PC-3 (cell line): ENCODE results near the gene FANCG.

Experiments used
- EZH2 ChIP-seq: fragments of 300-600 bp; sonication (generic); IDR thresholded peaks from one replicate; pipeline ENCODE4 v1.6.1; 2017; ENCODE audit warnings: antibody characterized with exemption, mild to moderate bottlenecking, low read length; ENCODE audit not compliant: unreplicated experiment
- EZH2phosphoT487 ChIP-seq: fragments of 300-600 bp; sonication (generic); IDR thresholded peaks from 2 replicates; pipeline ENCODE4 v1.6.1; 2018; ENCODE audit warnings: mild to moderate bottlenecking, antibody characterized with exemption, low read length, borderline replicate concordance
- TF ChIP-seq, protein P1 (sequence below): fragments of 300-600 bp; sonication (generic); conservative IDR thresholded peaks from 2 replicates; pipeline ENCODE4 v1.5.1; 2017; ENCODE audit warnings: antibody characterized with exemption, low read depth, mild to moderate bottlenecking, low read length

DNA sequence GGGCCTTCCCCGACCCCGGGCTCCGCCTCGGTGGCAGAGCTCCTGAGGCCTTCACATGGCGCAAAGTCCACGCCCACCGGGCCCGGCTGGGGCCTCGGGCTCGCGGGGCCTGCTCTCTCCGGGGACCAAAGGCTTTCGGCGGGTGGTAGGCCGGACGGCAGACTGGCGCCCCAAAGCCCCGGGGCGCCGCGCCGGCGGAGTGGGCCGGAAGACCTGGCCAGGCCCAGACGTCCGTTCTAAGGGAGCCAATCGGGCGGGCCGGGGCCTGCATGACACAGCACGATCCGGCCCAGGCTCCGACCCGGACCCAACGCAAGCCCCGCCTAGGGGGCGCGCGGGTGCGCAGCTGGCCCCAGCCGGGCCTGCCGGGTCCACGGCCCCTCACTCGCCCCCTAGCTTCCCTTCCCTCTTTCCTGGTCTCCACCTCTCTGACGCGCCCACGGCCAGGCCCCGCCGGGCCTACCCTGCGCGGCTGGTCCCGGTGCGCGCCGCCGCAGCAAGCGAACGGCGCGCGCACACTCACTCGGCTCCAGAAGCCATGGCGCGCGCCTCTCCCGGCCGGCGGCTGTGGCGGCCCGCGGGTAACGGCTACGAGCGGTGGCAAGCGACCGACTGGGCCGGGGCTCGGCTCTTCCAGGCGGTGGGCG is 7.8 kb downstream of the FANCG start:
- TF ChIP-seq, protein P1, sequence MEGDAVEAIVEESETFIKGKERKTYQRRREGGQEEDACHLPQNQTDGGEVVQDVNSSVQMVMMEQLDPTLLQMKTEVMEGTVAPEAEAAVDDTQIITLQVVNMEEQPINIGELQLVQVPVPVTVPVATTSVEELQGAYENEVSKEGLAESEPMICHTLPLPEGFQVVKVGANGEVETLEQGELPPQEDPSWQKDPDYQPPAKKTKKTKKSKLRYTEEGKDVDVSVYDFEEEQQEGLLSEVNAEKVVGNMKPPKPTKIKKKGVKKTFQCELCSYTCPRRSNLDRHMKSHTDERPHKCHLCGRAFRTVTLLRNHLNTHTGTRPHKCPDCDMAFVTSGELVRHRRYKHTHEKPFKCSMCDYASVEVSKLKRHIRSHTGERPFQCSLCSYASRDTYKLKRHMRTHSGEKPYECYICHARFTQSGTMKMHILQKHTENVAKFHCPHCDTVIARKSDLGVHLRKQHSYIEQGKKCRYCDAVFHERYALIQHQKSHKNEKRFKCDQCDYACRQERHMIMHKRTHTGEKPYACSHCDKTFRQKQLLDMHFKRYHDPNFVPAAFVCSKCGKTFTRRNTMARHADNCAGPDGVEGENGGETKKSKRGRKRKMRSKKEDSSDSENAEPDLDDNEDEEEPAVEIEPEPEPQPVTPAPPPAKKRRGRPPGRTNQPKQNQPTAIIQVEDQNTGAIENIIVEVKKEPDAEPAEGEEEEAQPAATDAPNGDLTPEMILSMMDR: no peak; the same call in 1 of the 2 replicates
- no peak for TF ChIP-seq EZH2
- no peak for TF ChIP-seq EZH2phosphoT487
